Endothelial cell (in vitro differentiated cells): ENCODE results near the gene CACNA1C. TPM values are rescaled to one million over a fixed set of nuclear protein-coding genes. Genes with fewer than 3 reads are reported as not detected.

ENCODE experiments used
- DNase-seq: peaks from one replicate; pipeline ENCODE4 v3.0.0; 2021; ENCODE audit warnings: low spot score
- H3K27ac Mint-ChIP-seq: one replicate; pipeline ENCODE4 v1.8.0; 2021; ENCODE audit warnings: mixed read lengths, inconsistent platforms; ENCODE audit not compliant: unreplicated experiment
- H3K27me3 Mint-ChIP-seq: one replicate; pipeline ENCODE4 v1.8.0; 2021; ENCODE audit warnings: mild to moderate bottlenecking, moderate library complexity, mixed read lengths, inconsistent platforms; ENCODE audit not compliant: unreplicated experiment
- H3K36me3 Mint-ChIP-seq: one replicate; pipeline ENCODE4 v1.8.0; 2021; ENCODE audit warnings: mild to moderate bottlenecking, low read depth, mixed read lengths, inconsistent platforms; ENCODE audit not compliant: unreplicated experiment
- H3K4me1 Mint-ChIP-seq: one replicate; pipeline ENCODE4 v1.8.0; 2021; ENCODE audit warnings: mild to moderate bottlenecking, mixed read lengths, inconsistent platforms; ENCODE audit not compliant: unreplicated experiment
- H3K4me3 Mint-ChIP-seq: one replicate; pipeline ENCODE4 v1.8.0; 2021; ENCODE audit warnings: mild to moderate bottlenecking, mixed read lengths, inconsistent platforms; ENCODE audit not compliant: unreplicated experiment
- H3K9me3 Mint-ChIP-seq: one replicate; pipeline ENCODE4 v1.8.0; 2021; ENCODE audit warnings: mixed read lengths, inconsistent platforms; ENCODE audit not compliant: unreplicated experiment
- total RNA-seq: library from RNA; stranded (reverse); fragmentation: NEBNext Ultra II Directional; extraction: Animal tissue kit (Norgen Biotek cat#: 25700); gene quantifications from one replicate; pipeline ENCODE4 v1.2.1, GENCODE V29; 2021; ENCODE audit not compliant: unreplicated experiment
- TF ChIP-seq, protein P1 (sequence below): fragments of 200-600 bp; sonication (generic); IDR thresholded peaks from one replicate; pipeline ENCODE4 v1.5.0; 2021; ENCODE audit warnings: antibody characterized with exemption; ENCODE audit not compliant: unreplicated experiment

CACNA1C gene
- total RNA-seq, 1 donor from 2014 or later, result 11.1 TPM

DNA sequence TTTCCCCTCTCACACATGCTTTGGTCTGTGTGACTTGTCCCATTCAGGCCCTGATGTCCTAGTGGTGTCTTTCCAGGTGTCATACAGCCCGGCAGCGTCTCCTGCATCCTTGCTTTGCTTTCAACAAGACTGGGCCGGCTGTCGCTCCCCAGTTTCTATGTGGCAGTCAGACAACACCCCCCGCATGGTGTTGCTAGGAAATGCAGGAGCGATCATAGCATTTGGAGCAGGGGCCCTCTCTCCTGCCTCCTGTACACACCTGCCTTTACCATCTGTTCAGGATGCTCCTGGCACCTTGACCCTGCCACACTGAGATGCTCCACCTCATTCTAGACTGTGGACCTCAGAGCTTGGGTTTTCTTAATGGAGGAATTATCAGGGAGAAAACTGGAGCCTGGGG is 29.5 kb downstream of the CACNA1C start:
- no peaks in the 10 kb centered on the region for H3K9me3 Mint-ChIP-seq
- no peak for DNase-seq
- no peaks in the 10 kb centered on the region for H3K4me1 Mint-ChIP-seq
- H3K27ac Mint-ChIP-seq, result no peak overlapping the region
- H3K4me3 Mint-ChIP-seq, result no peak overlapping the region
- H3K36me3 Mint-ChIP-seq, result peaks cover 8% of the 10 kb centered on the region
- peaks cover 3% of the 10 kb centered on the region for H3K27me3 Mint-ChIP-seq
- TF ChIP-seq, protein P1, sequence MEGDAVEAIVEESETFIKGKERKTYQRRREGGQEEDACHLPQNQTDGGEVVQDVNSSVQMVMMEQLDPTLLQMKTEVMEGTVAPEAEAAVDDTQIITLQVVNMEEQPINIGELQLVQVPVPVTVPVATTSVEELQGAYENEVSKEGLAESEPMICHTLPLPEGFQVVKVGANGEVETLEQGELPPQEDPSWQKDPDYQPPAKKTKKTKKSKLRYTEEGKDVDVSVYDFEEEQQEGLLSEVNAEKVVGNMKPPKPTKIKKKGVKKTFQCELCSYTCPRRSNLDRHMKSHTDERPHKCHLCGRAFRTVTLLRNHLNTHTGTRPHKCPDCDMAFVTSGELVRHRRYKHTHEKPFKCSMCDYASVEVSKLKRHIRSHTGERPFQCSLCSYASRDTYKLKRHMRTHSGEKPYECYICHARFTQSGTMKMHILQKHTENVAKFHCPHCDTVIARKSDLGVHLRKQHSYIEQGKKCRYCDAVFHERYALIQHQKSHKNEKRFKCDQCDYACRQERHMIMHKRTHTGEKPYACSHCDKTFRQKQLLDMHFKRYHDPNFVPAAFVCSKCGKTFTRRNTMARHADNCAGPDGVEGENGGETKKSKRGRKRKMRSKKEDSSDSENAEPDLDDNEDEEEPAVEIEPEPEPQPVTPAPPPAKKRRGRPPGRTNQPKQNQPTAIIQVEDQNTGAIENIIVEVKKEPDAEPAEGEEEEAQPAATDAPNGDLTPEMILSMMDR, result no peak

DNA sequence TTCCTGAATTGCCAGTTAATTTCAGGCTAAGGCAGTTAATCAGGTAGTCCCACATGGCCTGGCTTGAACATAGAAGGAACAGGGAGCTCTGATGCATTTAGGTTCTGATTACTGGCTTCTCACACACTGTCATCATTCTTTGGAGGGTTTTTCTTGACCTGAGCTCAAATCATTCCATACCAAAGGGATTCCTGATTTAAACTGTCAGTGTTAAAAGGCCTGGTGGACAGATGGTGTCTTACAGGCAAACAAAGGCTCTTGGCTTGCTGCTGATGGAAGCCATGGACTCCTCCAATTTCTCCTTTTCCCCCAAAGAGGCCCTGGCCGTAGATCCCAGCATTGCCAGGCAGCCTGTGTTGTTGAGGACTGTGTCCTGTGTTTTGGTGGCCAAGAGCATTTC is 30.2 kb downstream of the CACNA1C start:
- H3K36me3 Mint-ChIP-seq, result peaks cover 5% of the 10 kb centered on the region
- H3K27ac Mint-ChIP-seq, result no peak overlapping the region
- no peak overlapping the region for H3K4me3 Mint-ChIP-seq
- no peaks in the 10 kb centered on the region for H3K9me3 Mint-ChIP-seq
- TF ChIP-seq, protein P1, result no peak
- H3K27me3 Mint-ChIP-seq, result peaks cover 3% of the 10 kb centered on the region
- no peak for DNase-seq
- H3K4me1 Mint-ChIP-seq, result no peaks in the 10 kb centered on the region

DNA sequence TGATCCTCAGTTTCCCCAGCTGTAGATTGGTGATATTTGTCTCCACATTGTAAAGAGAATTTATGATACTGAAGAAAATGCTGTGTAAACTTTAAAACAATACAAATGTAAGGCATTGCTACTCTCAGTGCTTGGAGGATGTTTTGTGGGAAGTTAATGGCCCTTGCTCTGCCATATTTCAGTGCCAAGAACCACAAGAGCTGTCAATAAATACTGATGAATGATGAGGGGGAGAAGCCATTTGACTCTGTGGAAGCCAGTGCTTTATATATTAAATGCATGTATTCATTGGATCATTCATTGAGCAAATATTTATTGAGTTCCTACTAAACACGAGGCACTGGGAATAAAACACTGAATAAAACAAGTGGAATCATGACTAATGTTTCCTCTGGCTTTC is 30.8 kb downstream of the CACNA1C start:
- Mint-ChIP-seq H3K27me3 (peaks cover 3% of the 10 kb centered on the region), H3K9me3 (no peaks in the 10 kb centered on the region), H3K27ac (no peak overlapping the region), H3K36me3 (no peaks in the 10 kb centered on the region), H3K4me1 (no peaks in the 10 kb centered on the region), H3K4me3 (no peak overlapping the region)
- no peak for DNase-seq
- TF ChIP-seq, protein P1, result no peak

DNA sequence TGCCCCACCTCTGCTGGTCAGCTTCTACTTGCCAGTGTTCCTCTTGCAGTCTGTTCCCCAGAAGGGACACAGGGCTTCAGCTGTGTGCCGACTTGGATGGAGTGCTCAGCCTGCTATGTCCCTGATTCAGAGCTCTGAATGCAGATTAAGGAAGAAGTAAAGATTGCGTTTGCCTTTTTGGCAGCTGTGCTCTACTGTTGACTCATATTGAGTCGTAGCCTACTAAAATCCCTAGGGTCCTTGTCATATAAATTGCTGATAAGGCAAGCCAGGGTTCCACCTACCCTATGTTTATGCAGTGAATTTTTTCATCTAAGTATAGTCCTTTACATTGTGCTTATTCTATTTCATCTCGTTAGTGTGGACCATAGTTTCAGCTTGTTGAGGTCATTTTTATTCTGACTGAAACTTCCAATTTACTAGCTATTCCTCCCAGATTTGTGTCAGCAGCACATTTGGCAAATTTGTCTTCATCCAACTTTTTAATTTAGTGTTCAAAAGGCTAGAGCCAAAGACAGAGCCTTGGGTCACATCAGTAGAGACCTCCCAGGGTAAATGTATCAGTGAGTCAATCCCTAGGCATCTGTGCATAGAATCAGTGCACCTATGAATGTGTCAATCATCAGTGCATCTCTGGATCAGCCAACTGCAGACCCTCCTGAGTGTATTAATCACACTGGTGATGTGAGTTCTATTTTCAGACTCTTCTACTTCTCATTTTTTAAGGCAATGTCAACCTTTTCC is 31.9 kb downstream of the CACNA1C start:
- no peaks in the 10 kb centered on the region for H3K9me3 Mint-ChIP-seq
- H3K36me3 Mint-ChIP-seq, result no peaks in the 10 kb centered on the region
- no peak overlapping the region for H3K4me3 Mint-ChIP-seq
- no peaks in the 10 kb centered on the region for H3K4me1 Mint-ChIP-seq
- DNase-seq, result no peak
- H3K27ac Mint-ChIP-seq, result no peak overlapping the region
- TF ChIP-seq, protein P1, result no peak
- peaks cover 1% of the 10 kb centered on the region for H3K27me3 Mint-ChIP-seq

DNA sequence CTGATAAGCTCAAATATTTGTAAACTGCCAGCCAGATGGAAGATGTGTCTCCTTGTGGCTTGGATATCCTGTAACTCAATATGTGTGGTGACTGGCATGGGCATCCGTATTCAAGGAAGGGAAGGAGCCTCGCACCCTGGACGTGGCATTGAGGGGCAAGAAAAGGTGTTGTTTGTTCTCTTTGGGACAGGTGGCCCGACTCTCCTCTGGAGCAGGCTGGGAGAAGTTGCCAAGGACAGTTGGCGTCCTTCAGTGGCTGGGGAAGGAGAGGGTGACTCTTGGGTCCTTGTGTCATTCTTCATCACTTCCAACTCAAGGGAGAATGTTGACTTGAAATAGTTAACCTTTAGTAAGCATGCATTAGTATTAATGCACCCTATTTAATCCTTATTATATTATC is 39.6 kb downstream of the CACNA1C start:
- H3K27ac Mint-ChIP-seq, result no peak overlapping the region
- H3K9me3 Mint-ChIP-seq, result no peaks in the 10 kb centered on the region
- H3K4me3 Mint-ChIP-seq, result no peak overlapping the region
- H3K4me1 Mint-ChIP-seq, result peaks cover 2% of the 10 kb centered on the region
- TF ChIP-seq, protein P1, result no peak
- no peaks in the 10 kb centered on the region for H3K27me3 Mint-ChIP-seq
- H3K36me3 Mint-ChIP-seq, result no peaks in the 10 kb centered on the region
- no peak for DNase-seq
